CD1c-positive myeloid dendritic cell (primary cell): Measurements from ENCODE around the gene FGF14.

ENCODE experiments used
- DNase-seq: peaks from one replicate; pipeline ENCODE4 v3.0.0-alpha.2; 2016; ENCODE audit errors: extremely low spot score

The FGF14 gene

GRCh38 chr13:101792189-101792588, 609.7 kb downstream of the FGF14 start:
- no peak for DNase-seq

GRCh38 chr13:101785858-101786257, 616.0 kb downstream of the FGF14 start:
- no peak for DNase-seq

- no peak for DNase-seq
Observed at GRCh38 chr13:101784313-101784712, 617.5 kb downstream of the FGF14 start.

GRCh38 chr13:101783554-101783953, 618.3 kb downstream of the FGF14 start:
- no peak for DNase-seq

GRCh38 chr13:101780211-101780610, 621.6 kb downstream of the FGF14 start:
- DNase-seq, result no peak

GRCh38 chr13:101779147-101779546, 622.7 kb downstream of the FGF14 start:
- no peak for DNase-seq

- no peak for DNase-seq
Observed at GRCh38 chr13:101775267-101775666, 626.6 kb downstream of the FGF14 start.

GRCh38 chr13:101774393-101774792, 627.5 kb downstream of the FGF14 start:
- no peak for DNase-seq

GRCh38 chr13:101773062-101773461, 628.8 kb downstream of the FGF14 start:
- no peak for DNase-seq

- DNase-seq, result no peak
Observed at GRCh38 chr13:101767131-101767530, 634.7 kb downstream of the FGF14 start.

GRCh38 chr13:101763191-101763590, 638.7 kb downstream of the FGF14 start:
- no peak for DNase-seq

- peak; percentile 6 for DNase-seq
Observed at GRCh38 chr13:101757446-101758039, 644.3 kb downstream of the FGF14 start.

GRCh38 chr13:101755228-101755887, 646.5 kb downstream of the FGF14 start:
- no peak for DNase-seq

GRCh38 chr13:101752432-101752831, 649.4 kb downstream of the FGF14 start:
- no peak for DNase-seq

- DNase-seq, result no peak
Observed at GRCh38 chr13:101751488-101751887, 650.4 kb downstream of the FGF14 start.

GRCh38 chr13:101749584-101749983, 652.3 kb downstream of the FGF14 start:
- no peak for DNase-seq

GRCh38 chr13:101747039-101747438, 654.8 kb downstream of the FGF14 start:
- no peak for DNase-seq

- DNase-seq, result no peak
Observed at GRCh38 chr13:101746513-101746912, 655.3 kb downstream of the FGF14 start.

GRCh38 chr13:101739382-101740178, 662.3 kb downstream of the FGF14 start:
- DNase-seq, result no peak

- DNase-seq, result no peak
Observed at GRCh38 chr13:101738336-101738735, 663.5 kb downstream of the FGF14 start.

- no peak for DNase-seq
Observed at GRCh38 chr13:101736566-101736965, 665.3 kb downstream of the FGF14 start.

- DNase-seq, result no peak
Observed at GRCh38 chr13:101730420-101731000, 671.3 kb downstream of the FGF14 start.

GRCh38 chr13:101728615-101729014, 673.2 kb downstream of the FGF14 start:
- no peak for DNase-seq
